ENCODE data around the gene ZIC5. TPM values are rescaled to one million over a fixed set of nuclear protein-coding genes. Genes with fewer than 3 reads are reported as not detected.

Gene ZIC5
- total and polyA plus RNA-seq, 4 donors, result not detected

- WGBS, result 87% methylated on average over 7 of the region's 7 CpGs
- no peak for TF ChIP-seq ZBTB33 (IDR thresholded peaks at IDR 0.05)
- no peak for TF ChIP-seq HNF4G (IDR thresholded peaks at IDR 0.05)
- no peak for TF ChIP-seq REST (IDR thresholded peaks at IDR 0.05)
- TF ChIP-seq YY1 (IDR thresholded peaks at IDR 0.05), result no peak
- TF ChIP-seq HNF4A (conservative IDR thresholded peaks at IDR 0.05), result no peak
- no peak for TF ChIP-seq ATF3 (IDR thresholded peaks at IDR 0.05)
- no peak for TF ChIP-seq TAF1 (conservative IDR thresholded peaks at IDR 0.05)
- no peak for TF ChIP-seq SP1 (IDR thresholded peaks at IDR 0.05)
- no peak for TF ChIP-seq MAX (IDR thresholded peaks at IDR 0.05)
- no peak for TF ChIP-seq FOXA1 (IDR thresholded peaks at IDR 0.05)
- Histone ChIP-seq H3K9me3 (ENCODE audit: control insufficient read depth in 4 of 4, low read length in 3 of 4) (no peaks in the 10 kb centered on the region), H3K27me3 (ENCODE audit: control insufficient read depth in 4 of 4, insufficient read depth in 4 of 4, low read length in 3 of 4) (no peaks in the 10 kb centered on the region), H3K4me3 (ENCODE audit: low read depth in 1 of 3, low read length in 3 of 3) (no peak overlapping the region), H3K4me1 (ENCODE audit: control insufficient read depth in 4 of 4, insufficient read depth in 4 of 4, low read length in 3 of 4) (peaks cover 8 to 13% (median 12%) of the 10 kb centered on the region in 4 donors), H3K36me3 (ENCODE audit: control insufficient read depth in 4 of 4, insufficient read depth in 3 of 4, low read depth in 1 of 4, low read length in 3 of 4) (no peaks in the 10 kb centered on the region), H3K27ac (ENCODE audit: low read depth in 1 of 2, low read length in 2 of 2) (no peak overlapping the region), H3K9ac (ENCODE audit: low read depth in 1 of 2, low read length in 2 of 2) (no peak overlapping the region)
- DNase-seq (ENCODE audit: low spot score), result no peak
These were observed 32.9 kb downstream of the ZIC5 start for GRCh38 chr13:99938635-99939034.

- no peaks in the 10 kb centered on the region for H3K9me3 ChIP-seq (ENCODE audit: control insufficient read depth in 4 of 4, low read length in 3 of 4)
- DNase-seq (ENCODE audit: low spot score), result no peak
- peaks cover 0 to 5% (median 3%) of the 10 kb centered on the region in 4 donors for H3K4me1 ChIP-seq (ENCODE audit: control insufficient read depth in 4 of 4, insufficient read depth in 4 of 4, low read length in 3 of 4)
- no peak overlapping the region for H3K4me3 ChIP-seq (ENCODE audit: low read depth in 1 of 3, low read length in 3 of 3)
- no peak overlapping the region for H3K27ac ChIP-seq (ENCODE audit: low read depth in 1 of 2, low read length in 2 of 2)
- no peaks in the 10 kb centered on the region for H3K36me3 ChIP-seq (ENCODE audit: control insufficient read depth in 4 of 4, insufficient read depth in 3 of 4, low read depth in 1 of 4, low read length in 3 of 4)
- WGBS, result 94% methylated on average over 2 of the region's 2 CpGs
- no peak overlapping the region for H3K9ac ChIP-seq (ENCODE audit: low read depth in 1 of 2, low read length in 2 of 2)
- no peaks in the 10 kb centered on the region for H3K27me3 ChIP-seq (ENCODE audit: control insufficient read depth in 4 of 4, insufficient read depth in 4 of 4, low read length in 3 of 4)
- TF ChIP-seq HNF4A (conservative IDR thresholded peaks at IDR 0.05), result no peak
- TF ChIP-seq YY1 (IDR thresholded peaks at IDR 0.05), result no peak
- no peak for TF ChIP-seq ZBTB33 (IDR thresholded peaks at IDR 0.05)
- TF ChIP-seq ATF3 (IDR thresholded peaks at IDR 0.05), result no peak
- TF ChIP-seq HNF4G (IDR thresholded peaks at IDR 0.05), result no peak
- no peak for TF ChIP-seq CTCF (IDR thresholded peaks at IDR 0.05; ENCODE audit: low read depth, low read length, missing input control)
- no peak for TF ChIP-seq GABPA (IDR thresholded peaks at IDR 0.05 in 1 of 2, conservative IDR thresholded peaks at IDR 0.05 in 1 of 2)
- no peak for TF ChIP-seq REST (IDR thresholded peaks at IDR 0.05)
- no peak for TF ChIP-seq NR2F2 (IDR thresholded peaks at IDR 0.05)
- TF ChIP-seq MAX (IDR thresholded peaks at IDR 0.05), result no peak
- TF ChIP-seq JUND (IDR thresholded peaks at IDR 0.05), result no peak
- TF ChIP-seq EGR1 (IDR thresholded peaks at IDR 0.05; ENCODE audit: low read depth in 2 of 2), result no peak
- TF ChIP-seq RAD21 (IDR thresholded peaks at IDR 0.05), result no peak
- TF ChIP-seq TAF1 (conservative IDR thresholded peaks at IDR 0.05), result no peak
- TF ChIP-seq FOXA2 (IDR thresholded peaks at IDR 0.05), result no peak
- no peak for TF ChIP-seq SP1 (IDR thresholded peaks at IDR 0.05)
These were observed 35.8 kb downstream of the ZIC5 start for GRCh38 chr13:99935772-99936171.

Measured in liver (tissue), 9 donors.